Measurements from ENCODE around the gene HCK.

GRCh38 chr20:32070690-32071213 is 18.7 kb downstream of the HCK start:
- TF ChIP-seq, protein P1, sequence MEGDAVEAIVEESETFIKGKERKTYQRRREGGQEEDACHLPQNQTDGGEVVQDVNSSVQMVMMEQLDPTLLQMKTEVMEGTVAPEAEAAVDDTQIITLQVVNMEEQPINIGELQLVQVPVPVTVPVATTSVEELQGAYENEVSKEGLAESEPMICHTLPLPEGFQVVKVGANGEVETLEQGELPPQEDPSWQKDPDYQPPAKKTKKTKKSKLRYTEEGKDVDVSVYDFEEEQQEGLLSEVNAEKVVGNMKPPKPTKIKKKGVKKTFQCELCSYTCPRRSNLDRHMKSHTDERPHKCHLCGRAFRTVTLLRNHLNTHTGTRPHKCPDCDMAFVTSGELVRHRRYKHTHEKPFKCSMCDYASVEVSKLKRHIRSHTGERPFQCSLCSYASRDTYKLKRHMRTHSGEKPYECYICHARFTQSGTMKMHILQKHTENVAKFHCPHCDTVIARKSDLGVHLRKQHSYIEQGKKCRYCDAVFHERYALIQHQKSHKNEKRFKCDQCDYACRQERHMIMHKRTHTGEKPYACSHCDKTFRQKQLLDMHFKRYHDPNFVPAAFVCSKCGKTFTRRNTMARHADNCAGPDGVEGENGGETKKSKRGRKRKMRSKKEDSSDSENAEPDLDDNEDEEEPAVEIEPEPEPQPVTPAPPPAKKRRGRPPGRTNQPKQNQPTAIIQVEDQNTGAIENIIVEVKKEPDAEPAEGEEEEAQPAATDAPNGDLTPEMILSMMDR (IDR thresholded peaks at IDR 0.05), result no peak
- no peak for TF ChIP-seq POLR2A (IDR thresholded peaks at IDR 0.05)

Measured in esophagus squamous epithelium (tissue), 4 donors.